Neural crest cell (in vitro differentiated cells): ENCODE data around the gene JSRP1. TPM values are rescaled to one million over a fixed set of nuclear protein-coding genes. Genes with fewer than 3 reads are reported as not detected.

Experiments
- DNase-seq: peaks from one replicate; pipeline ENCODE4 v3.0.0; 2021; ENCODE audit warnings: low read depth, mixed read lengths, low spot score
- H3K27ac Mint-ChIP-seq: one replicate; pipeline ENCODE4 v1.8.0; 2021; ENCODE audit warnings: mild to moderate bottlenecking, mixed read lengths; ENCODE audit not compliant: unreplicated experiment
- H3K27me3 Mint-ChIP-seq: 2 replicates; pipeline ENCODE4 v1.8.0; 2021; ENCODE audit warnings: low read depth, mild to moderate bottlenecking, mixed read lengths
- H3K36me3 Mint-ChIP-seq: 2 replicates; pipeline ENCODE4 v1.8.0; 2021; ENCODE audit warnings: low read depth, mild to moderate bottlenecking, mixed read lengths
- H3K4me1 Mint-ChIP-seq: 2 replicates; pipeline ENCODE4 v1.8.0; 2021; ENCODE audit warnings: mixed read lengths
- H3K4me3 Mint-ChIP-seq: one replicate; pipeline ENCODE4 v1.8.0; 2021; ENCODE audit warnings: mild to moderate bottlenecking, mixed read lengths
- H3K9me3 Mint-ChIP-seq: 2 replicates; pipeline ENCODE4 v1.8.0; 2021; ENCODE audit warnings: mixed read lengths
- CTCF ChIP-seq: fragments of 200-600 bp; sonication (generic); conservative IDR thresholded peaks from 2 replicates; pipeline ENCODE4 v1.5.0; 2021; ENCODE audit warnings: antibody characterized with exemption, mild to moderate bottlenecking
- total RNA-seq: library from RNA; stranded (reverse); gene quantifications from 2 replicates; pipeline ENCODE4 v1.2.1, GENCODE V29; 2021

Gene JSRP1
- total RNA-seq, 1 donor from 2014 or later: 0.40 TPM

- Mint-ChIP-seq H3K9me3 (no peaks in the 10 kb centered on the region), H3K4me3 (no peak overlapping the region), H3K4me1 (no peaks in the 10 kb centered on the region), H3K27ac (no peak overlapping the region), H3K36me3 (peaks cover 8% of the 10 kb centered on the region), H3K27me3 (no peaks in the 10 kb centered on the region)
- TF ChIP-seq CTCF: no peak
- DNase-seq: no peak
Measured at GRCh38 chr19:2216361-2217225, 39.6 kb downstream of the JSRP1 start.

DNA sequence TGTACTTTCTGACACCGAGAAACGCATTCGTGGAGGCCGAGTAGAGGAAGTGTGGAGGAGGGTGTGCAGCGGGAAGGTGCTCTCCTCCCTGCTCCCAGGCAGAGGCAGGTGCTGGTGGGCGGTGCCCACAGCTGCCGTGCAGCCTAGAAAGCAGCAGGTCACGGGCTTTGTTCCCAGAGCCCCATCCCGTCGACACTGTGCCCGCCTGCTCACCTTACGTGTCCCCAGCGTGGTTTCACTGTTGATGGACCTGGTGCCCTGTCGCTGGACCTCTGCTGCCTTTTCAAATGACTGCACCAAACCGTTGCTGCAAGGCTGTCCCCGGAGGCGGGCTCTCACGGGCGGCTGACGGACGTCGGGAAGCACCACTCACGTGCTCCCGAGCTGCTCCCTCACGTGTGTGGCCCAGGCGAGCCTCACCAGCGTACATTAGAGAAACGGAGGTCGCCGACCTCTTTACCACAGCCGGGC lies 40.9 kb downstream of the JSRP1 start:
- peaks cover 9% of the 10 kb centered on the region for H3K36me3 Mint-ChIP-seq
- no peak for TF ChIP-seq CTCF
- H3K9me3 Mint-ChIP-seq: no peaks in the 10 kb centered on the region
- DNase-seq: no peak
- no peaks in the 10 kb centered on the region for H3K27me3 Mint-ChIP-seq
- no peaks in the 10 kb centered on the region for H3K4me1 Mint-ChIP-seq
- peak overlapping the region; percentile 27 for H3K4me3 Mint-ChIP-seq
- no peak overlapping the region for H3K27ac Mint-ChIP-seq

DNA sequence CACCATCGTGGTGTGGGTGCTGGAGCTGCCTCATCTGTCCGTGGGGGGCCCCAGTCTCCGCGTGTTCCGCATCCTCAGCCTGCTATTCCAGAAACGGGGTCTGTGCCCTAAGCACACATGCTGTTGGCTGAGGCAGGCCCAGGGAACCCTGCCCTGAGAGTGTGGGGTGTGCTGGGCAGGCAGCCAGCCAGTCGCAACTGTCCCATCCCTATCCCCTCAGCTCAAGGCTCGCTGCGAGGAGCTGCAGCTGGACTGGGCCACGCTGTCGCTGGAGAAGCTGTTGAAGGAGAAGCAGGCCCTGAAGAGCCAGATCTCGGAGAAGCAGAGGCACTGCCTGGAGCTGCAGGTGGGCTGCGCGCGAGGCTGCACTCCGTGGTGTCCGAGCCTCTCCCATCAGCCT lies 42.0 kb downstream of the JSRP1 start:
- Mint-ChIP-seq H3K27ac (no peak overlapping the region), H3K9me3 (no peaks in the 10 kb centered on the region), H3K27me3 (no peaks in the 10 kb centered on the region), H3K4me3 (no peak overlapping the region), H3K36me3 (peaks cover 9% of the 10 kb centered on the region), H3K4me1 (no peaks in the 10 kb centered on the region)
- TF ChIP-seq CTCF: no peak
- no peak for DNase-seq

GRCh38 chr19:2213799-2214198 lies 42.4 kb downstream of the JSRP1 start:
- Mint-ChIP-seq H3K4me1 (no peaks in the 10 kb centered on the region), H3K36me3 (peaks cover 9% of the 10 kb centered on the region), H3K4me3 (no peak overlapping the region), H3K9me3 (no peaks in the 10 kb centered on the region), H3K27ac (no peak overlapping the region), H3K27me3 (no peaks in the 10 kb centered on the region)
- DNase-seq: no peak
- no peak for TF ChIP-seq CTCF

GRCh38 chr19:2212861-2213711 lies 43.1 kb downstream of the JSRP1 start:
- no peaks in the 10 kb centered on the region for H3K27me3 Mint-ChIP-seq
- peaks cover 9% of the 10 kb centered on the region for H3K36me3 Mint-ChIP-seq
- TF ChIP-seq CTCF: no peak
- no peaks in the 10 kb centered on the region for H3K4me1 Mint-ChIP-seq
- H3K9me3 Mint-ChIP-seq: no peaks in the 10 kb centered on the region
- H3K27ac Mint-ChIP-seq: no peak overlapping the region
- no peak overlapping the region for H3K4me3 Mint-ChIP-seq
- no peak for DNase-seq
